Spleen (tissue), 11 donors: ENCODE data around the gene MAP3K14. TPM values are rescaled to one million over a fixed set of nuclear protein-coding genes. Genes with fewer than 3 reads are reported as not detected.
A peak's percentile ranks its signal among the peaks of the same experiment; 100 is the strongest.

ENCODE experiments used
- DNase-seq: peaks from one replicate; pipeline ENCODE4 v3.0.0-alpha.2; 2020
- H3K27ac ChIP-seq, 8 donors: fragments of 200-600 bp; sonication (generic) in 7 of 8; 1 replicate in 4 of 8; 2 replicates in 4 of 8; pipeline versions ENCODE4 v1.5.0 to v1.8.0; 2016 to 2021; ENCODE audit warnings: inconsistent platforms in 4 of 8, mild to moderate bottlenecking in 4 of 8, moderate library complexity in 1 of 8
- H3K27me3 ChIP-seq, 7 donors: fragments of 200-600 bp; sonication (generic) in 6 of 7; replicated peaks in 1 of 7; 1 replicate in 4 of 7; 2 replicates in 3 of 7; pipeline versions ENCODE4 v1.5.0 to v1.8.0; 2016 to 2021; ENCODE audit warnings: inconsistent platforms in 3 of 7, mild to moderate bottlenecking in 1 of 7
- H3K36me3 ChIP-seq, 6 donors: fragments of 200-600 bp; sonication (generic) in 5 of 6; 1 replicate in 4 of 6; 2 replicates in 2 of 6; pipeline versions ENCODE4 v1.5.0 to v1.8.0; 2016 to 2021; ENCODE audit warnings: inconsistent platforms in 2 of 6
- H3K4me1 ChIP-seq, 6 donors: fragments of 200-600 bp; sonication (generic) in 5 of 6; 1 replicate in 3 of 6; 2 replicates in 3 of 6; pipeline versions ENCODE4 v1.5.0 to v1.8.0; 2016 to 2021; ENCODE audit warnings: inconsistent platforms in 3 of 6
- H3K4me3 ChIP-seq, 8 donors: fragments of 200-600 bp; sonication (generic) in 7 of 8; 1 replicate in 4 of 8; 2 replicates in 4 of 8; pipeline versions ENCODE4 v1.5.0 to v1.8.0; 2016 to 2021; ENCODE audit warnings: inconsistent platforms in 4 of 8, mild to moderate bottlenecking in 4 of 8, moderate library complexity in 2 of 8
- H3K9me3 ChIP-seq, 8 donors: fragments of 200-600 bp; sonication (generic) in 7 of 8; 1 replicate in 4 of 8; 2 replicates in 4 of 8; pipeline versions ENCODE4 v1.5.0 to v1.8.0; 2016 to 2021; ENCODE audit warnings: inconsistent platforms in 4 of 8
- CTCF ChIP-seq, 11 experiments: fragments of 200-600 bp in 7 of 11; fragments of 450-650 bp in 4 of 11; sonication (generic) in 4 of 11; IDR thresholded peaks in 8 of 11; conservative IDR thresholded peaks in 3 of 11; 1 replicate in 7 of 11; 2 replicates in 4 of 11; pipeline versions ENCODE4 v1.4.0 to v1.8.0; 2016 to 2021; ENCODE audit warnings: antibody characterized with exemption in 11 of 11, inconsistent platforms in 4 of 11, mild to moderate bottlenecking in 1 of 11
- POLR2A ChIP-seq, 3 donors: fragments of 450-650 bp; IDR thresholded peaks; one replicate each; pipeline ENCODE4 v1.5.1; 2017; ENCODE audit warnings: antibody characterized with exemption in 3 of 3, mild to moderate bottlenecking in 1 of 3
- POLR2AphosphoS5 ChIP-seq, 3 donors: sonication (generic); formaldehyde crosslinking; IDR thresholded peaks; one replicate each; pipeline ENCODE4 v1.5.1; 2017; ENCODE audit warnings: antibody characterized with exemption in 3 of 3
- WGBS, 5 donors: extraction: QIAGEN DNeasy Blood & Tissue Kit in 3 of 5; methylation state at CpG; one replicate each; pipeline versions ENCODE4 v1.1.5 to v1.1.7; 2013 to 2018; 5-methylcytosine and 5-hydroxymethylcytosine counted together
- intact Hi-C: fragments of 100-400 bp; cut with DNase I; formaldehyde crosslinking; loops from one replicate; pipeline ENCODE4 v1.15.0; 2023; ENCODE audit warnings: low total_unique reads
- polyA plus RNA-seq, 3 donors: library from polyadenylated mRNA; stranded (reverse); fragments of 200-250 nt; gene quantifications; one replicate each; pipeline ENCODE4 v1.2.1, GENCODE V29; 2013
- total RNA-seq, 7 donors: library from RNA; depleted of rRNA in 3 of 7; stranded (reverse); fragments of >200 nt in 3 of 7; fragmentation: NEBNext Ultra II Directional in 4 of 7; extraction: Animal tissue kit (Norgen Biotek cat#: 25700) in 4 of 7; gene quantifications; one replicate each; pipeline versions ENCODE4 v1.1.0 to v1.2.1, GENCODE V29; 2016 to 2021
- donor health status: healthy with polysubstance abuse.
- donor health status: DM: no; HTN: no; CAD: no; lungs with moderate emphysema.
- donor health status: DM: no; HTN: no; CAD: no.
- donor health status: Bipolar disorder and iron deficiency.
- donor health status: healthy.
- donor health status: DM: no; HTN: no; CAD: no.
- donor health status: DM: yes; HTN: yes; CAD: no.

Gene MAP3K14
- total and polyA plus RNA-seq, 10 donors = 17.3 to 36.3 (median 28.0) TPM

GRCh38 chr17:45266372-45266926 lies 50.4 kb downstream of the MAP3K14 start:
- H3K4me1 ChIP-seq = peaks cover 0 to 25% (median 17%) of the 10 kb centered on the region in 6 donors
- peaks cover 2 to 89% (median 77%) of the 10 kb centered on the region in 6 donors for H3K36me3 ChIP-seq
- H3K9me3 ChIP-seq = no peaks in the 10 kb centered on the region
- TF ChIP-seq CTCF (IDR thresholded peaks at IDR 0.05 in 8 of 11, conservative IDR thresholded peaks at IDR 0.05 in 3 of 11) = no peak
- TF ChIP-seq POLR2AphosphoS5 (IDR thresholded peaks at IDR 0.05) = peak in 1 of 3 donors; percentile 27
- WGBS, 5 donors = 92 to 98% (median 95%) methylated on average over 8 to 13 of the region's 13 CpGs
- no peak overlapping the region for H3K27ac ChIP-seq
- H3K27me3 ChIP-seq = no peaks in the 10 kb centered on the region
- intact Hi-C loops = no loop called here
- H3K4me3 ChIP-seq = no peak overlapping the region
- no peak for DNase-seq

DNA sequence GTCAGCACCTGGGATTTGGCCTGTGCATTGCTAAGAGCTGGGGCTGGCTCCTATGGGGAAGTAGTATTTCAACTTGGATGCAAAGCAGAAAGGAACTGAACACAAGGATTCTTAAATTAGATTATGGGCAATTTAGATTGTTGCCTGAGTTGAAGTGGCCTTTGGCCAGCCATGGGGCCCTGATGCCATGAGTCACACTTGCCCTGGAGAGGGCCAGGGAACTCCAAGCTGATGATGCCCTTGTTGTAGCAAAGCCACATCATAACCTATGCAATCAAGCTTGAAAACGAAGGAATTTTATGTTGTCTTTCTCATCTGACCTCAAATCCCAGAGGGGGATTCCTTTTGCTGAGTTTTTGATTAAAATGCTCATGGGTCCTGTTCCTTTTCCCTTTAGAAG lies 51.0 kb downstream of the MAP3K14 start:
- H3K27me3 ChIP-seq = no peaks in the 10 kb centered on the region
- DNase-seq = no peak
- H3K9me3 ChIP-seq = no peaks in the 10 kb centered on the region
- no peak overlapping the region for H3K27ac ChIP-seq
- TF ChIP-seq CTCF (IDR thresholded peaks at IDR 0.05 in 8 of 11, conservative IDR thresholded peaks at IDR 0.05 in 3 of 11) = no peak
- no peak for TF ChIP-seq POLR2AphosphoS5 (IDR thresholded peaks at IDR 0.05)
- no peak for TF ChIP-seq POLR2A (IDR thresholded peaks at IDR 0.05)
- peaks cover 2 to 82% (median 72%) of the 10 kb centered on the region in 6 donors for H3K36me3 ChIP-seq
- intact Hi-C loops = no loop called here
- 25 to 92% (median 72%) methylated on average over 1 of the region's 1 CpG for WGBS, 5 donors
- peaks cover 0 to 30% (median 22%) of the 10 kb centered on the region in 6 donors for H3K4me1 ChIP-seq
- no peak overlapping the region for H3K4me3 ChIP-seq

GRCh38 chr17:45264988-45265387 lies 51.8 kb downstream of the MAP3K14 start:
- DNase-seq = no peak
- H3K9me3 ChIP-seq = no peaks in the 10 kb centered on the region
- no peak overlapping the region for H3K27ac ChIP-seq
- intact Hi-C loops = no loop called here
- no peak for TF ChIP-seq POLR2A (IDR thresholded peaks at IDR 0.05)
- no peak for TF ChIP-seq CTCF (IDR thresholded peaks at IDR 0.05 in 8 of 11, conservative IDR thresholded peaks at IDR 0.05 in 3 of 11)
- TF ChIP-seq POLR2AphosphoS5 (IDR thresholded peaks at IDR 0.05) = no peak
- no peaks in the 10 kb centered on the region for H3K27me3 ChIP-seq
- H3K36me3 ChIP-seq = peaks cover 2 to 74% (median 64%) of the 10 kb centered on the region in 6 donors
- peaks cover 0 to 30% (median 22%) of the 10 kb centered on the region in 6 donors for H3K4me1 ChIP-seq
- H3K4me3 ChIP-seq = no peak overlapping the region
- 88 to 97% (median 91%) methylated on average over 6 to 8 of the region's 8 CpGs for WGBS, 5 donors

GRCh38 chr17:45264430-45264829 lies 52.4 kb downstream of the MAP3K14 start:
- H3K4me1 ChIP-seq = peaks cover 0 to 30% (median 22%) of the 10 kb centered on the region in 6 donors
- H3K27me3 ChIP-seq = no peaks in the 10 kb centered on the region
- H3K4me3 ChIP-seq = no peak overlapping the region
- H3K9me3 ChIP-seq = no peaks in the 10 kb centered on the region
- peaks cover 2 to 68% (median 59%) of the 10 kb centered on the region in 6 donors for H3K36me3 ChIP-seq
- peak; percentile 72 for DNase-seq
- no peak for TF ChIP-seq POLR2A (IDR thresholded peaks at IDR 0.05)
- TF ChIP-seq CTCF (IDR thresholded peaks at IDR 0.05 in 8 of 11, conservative IDR thresholded peaks at IDR 0.05 in 3 of 11) = no peak
- TF ChIP-seq POLR2AphosphoS5 (IDR thresholded peaks at IDR 0.05) = peak; percentile 38 to 74 (median 42)
- WGBS, 5 donors = 88 to 95% (median 94%) methylated on average over 11 to 14 of the region's 14 CpGs; no CpG with 5 or more reads in 1 of the 5 donors
- no peak overlapping the region for H3K27ac ChIP-seq
- intact Hi-C loops = no loop called here
